Measurements from ENCODE around the gene KRT80.

Gene KRT80

DNA sequence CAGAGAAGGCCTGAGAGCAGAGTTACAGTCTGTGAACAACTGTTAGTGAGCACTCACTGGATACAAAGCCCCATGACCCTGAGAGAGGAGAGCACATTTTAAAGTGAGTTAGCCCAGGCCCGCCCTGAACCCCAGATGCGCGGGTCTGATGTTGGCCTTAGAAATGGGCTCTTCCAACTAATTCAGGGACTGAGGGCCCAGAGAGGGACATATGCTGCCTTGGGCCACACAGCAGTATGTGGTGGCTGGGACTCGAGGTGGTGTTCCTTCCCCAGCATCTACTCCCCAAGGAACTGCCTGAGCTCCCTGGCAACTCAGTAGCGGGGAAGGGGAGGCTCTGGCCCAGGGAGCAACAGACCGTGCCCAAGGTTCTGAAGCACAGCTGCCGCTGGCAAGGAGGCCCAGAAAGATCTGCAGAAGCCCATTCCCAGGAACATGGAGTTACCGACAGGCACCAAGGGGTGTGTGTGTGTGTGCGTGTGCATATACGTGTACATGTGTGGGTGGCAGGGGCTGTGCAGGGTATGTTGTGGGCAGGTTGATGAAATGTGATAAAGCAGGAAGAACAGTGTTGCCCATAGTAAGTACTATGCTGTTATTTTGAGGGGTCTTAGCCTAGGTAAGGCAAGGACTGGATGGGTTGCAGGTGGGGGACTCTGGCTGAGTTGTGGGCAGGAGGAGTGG, 40.5 kb downstream of the KRT80 start:
- no peak for DNase-seq

DNA sequence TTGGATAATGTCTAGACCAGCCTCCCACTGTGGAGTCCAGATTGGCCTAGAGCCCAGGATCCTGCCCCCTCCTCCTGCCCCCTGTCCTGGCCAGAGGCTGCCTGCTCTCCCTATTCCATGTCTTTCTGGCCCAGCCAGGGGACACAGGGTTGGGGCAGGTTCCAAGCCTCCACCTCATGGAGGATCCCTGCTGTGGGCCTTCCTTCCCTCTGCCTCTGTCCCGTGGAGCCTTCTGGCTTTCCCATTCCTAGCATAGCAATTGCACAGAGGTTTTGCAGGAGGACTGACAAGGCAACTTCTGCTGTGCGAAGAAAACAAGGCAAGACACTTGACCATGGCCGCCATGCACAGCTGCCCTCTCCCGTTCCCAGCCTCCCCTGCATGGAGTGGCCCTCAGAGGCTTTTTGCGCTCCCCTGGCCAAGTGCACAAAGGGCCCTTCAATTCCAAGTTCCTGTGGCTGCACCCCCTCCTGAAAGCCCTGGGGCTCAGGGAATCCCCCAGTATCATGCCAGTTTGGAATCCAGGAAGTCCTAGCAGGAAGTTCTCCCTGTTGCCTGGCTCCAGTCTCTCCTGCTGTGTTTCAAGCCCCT, 42.1 kb downstream of the KRT80 start:
- DNase-seq, result no peak

DNA sequence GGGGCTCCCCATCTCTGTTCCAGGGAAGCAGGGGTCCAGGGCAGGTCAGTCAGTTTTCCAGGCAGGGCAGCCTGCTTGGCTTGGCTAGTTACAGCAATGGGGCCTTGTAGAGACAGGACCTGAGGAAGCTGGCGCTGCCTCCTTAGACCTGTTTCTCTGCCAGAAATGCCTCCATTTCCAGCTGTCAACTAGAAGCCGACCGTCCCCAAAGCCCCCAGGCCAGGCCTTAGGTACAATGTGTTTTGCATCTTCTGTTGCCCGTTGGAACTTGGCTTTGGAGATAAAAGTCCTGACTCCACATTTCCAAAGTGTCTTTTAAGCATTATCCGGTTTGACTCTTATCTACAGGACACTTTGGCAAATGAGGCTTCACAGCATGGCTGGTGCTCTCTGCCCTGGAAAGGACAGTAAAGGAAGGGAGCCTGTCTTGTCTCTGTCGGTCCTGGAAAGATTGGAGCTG, 42.6 kb downstream of the KRT80 start:
- no peak for DNase-seq

DNA sequence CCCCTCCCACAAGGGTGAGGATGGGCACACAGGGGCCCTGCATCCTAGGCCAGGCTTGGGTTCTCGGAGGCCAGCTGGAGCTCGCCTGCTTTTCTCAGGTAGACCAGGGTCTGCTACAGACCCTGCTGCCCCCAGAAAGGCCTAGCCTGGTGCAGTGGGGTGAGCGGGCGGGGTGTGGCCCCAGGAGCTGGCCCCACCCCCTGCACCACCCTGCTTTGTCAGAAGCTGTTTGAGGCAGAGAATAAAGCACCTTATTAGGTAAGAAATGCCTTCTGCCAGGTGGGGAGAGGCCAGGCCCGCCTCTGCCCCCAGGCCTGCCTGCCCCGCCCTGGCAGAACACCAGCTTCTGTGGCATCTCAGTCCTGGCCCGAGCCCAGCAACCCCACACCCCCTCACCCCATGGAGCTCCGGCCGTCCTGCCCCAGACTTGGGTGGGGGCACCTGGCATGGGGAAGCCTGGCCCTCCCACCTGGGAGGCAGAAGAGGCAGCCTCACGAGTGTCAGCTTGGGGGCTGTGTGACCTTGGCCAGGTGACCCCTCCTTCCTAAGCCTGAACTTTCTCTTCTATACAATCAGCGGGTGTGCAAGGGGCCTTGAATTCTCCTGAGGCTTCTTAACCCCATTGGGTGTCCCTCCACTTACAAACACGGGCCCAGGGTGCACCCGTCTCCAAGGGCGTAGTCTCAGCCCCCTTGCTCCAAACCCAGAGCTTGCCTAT, 43.2 kb downstream of the KRT80 start:
- no peak for DNase-seq

DNA sequence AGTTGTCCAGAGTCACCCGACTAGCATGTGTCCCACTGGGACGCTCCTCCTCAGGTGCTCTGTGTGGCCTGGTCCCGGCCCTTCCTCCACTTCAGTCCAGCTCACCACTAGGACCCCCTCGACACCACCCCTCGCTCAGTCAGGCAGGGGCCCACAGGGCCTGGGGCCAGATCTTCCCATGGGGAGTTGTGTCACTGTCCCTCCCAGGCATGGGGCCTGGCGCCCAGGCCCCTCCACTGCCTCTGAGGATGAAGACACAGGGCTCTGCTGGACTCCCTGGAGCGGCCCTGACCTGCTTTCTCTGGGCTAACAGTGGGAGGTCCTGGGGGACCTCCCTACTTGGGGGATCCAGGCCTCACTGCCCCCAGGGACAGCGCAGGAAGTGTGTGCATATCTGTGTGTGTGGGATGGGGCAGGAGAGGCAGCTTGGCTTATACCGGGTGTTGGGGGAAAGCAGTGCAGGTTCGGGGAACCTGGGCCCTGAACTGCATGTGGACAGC, 43.8 kb downstream of the KRT80 start:
- DNase-seq, result no peak

DNA sequence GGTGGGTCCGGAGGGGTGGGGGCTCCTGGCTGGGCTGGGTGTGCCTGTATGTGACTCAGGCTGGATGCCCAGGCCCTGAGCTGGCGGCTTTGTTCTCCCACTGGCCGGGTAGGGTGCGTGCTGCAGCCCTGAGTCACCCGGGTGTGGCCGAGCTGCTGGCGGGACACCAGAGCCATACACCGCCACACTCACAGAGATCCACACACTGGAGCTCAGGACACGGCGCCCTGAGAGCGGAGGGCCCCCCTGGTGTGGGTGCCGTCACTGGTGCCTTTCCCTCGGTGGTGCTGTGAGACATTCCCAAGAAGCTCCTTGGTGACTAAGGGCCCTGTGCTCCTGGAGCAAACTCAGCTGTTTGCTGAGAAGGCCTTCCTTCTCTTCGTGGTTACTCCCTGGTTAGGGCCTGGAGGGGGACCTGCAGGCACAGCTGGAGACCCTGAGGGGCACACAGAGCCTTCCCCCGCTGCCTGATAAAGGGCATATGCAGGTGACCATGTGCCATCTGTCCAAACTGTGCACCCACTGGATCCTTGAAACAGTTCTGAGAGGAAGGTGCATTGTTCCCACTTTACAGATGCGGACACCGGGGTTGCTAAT, 44.3 kb downstream of the KRT80 start:
- no peak for DNase-seq

DNA sequence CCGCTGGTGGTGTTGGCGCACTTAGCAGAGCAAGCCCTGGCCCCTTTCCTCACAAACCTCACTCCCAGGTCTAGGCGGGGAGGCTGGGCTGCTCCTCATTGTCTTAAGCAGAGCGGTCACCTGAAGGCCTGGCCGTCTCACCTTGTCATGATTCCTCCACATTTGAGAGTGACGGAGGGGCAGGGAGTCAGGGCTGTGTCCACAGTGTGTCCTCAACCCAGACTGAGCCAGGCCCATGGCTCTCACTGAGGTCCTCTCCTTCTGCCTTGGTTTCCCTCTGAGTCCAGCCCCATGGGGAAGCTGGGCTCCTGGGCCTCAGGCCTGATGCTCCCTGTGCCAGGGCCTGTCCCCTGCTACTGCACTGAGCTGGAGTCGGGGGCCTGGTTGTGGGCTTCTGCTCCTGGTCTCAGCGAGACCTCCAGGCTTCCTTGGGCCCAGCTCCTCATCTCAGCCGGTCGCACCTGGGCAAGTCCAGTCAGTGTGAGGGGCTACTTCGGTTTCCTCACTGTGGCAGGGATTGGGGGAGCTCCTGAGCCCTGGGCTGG, 44.9 kb downstream of the KRT80 start:
- DNase-seq, result no peak

DNA sequence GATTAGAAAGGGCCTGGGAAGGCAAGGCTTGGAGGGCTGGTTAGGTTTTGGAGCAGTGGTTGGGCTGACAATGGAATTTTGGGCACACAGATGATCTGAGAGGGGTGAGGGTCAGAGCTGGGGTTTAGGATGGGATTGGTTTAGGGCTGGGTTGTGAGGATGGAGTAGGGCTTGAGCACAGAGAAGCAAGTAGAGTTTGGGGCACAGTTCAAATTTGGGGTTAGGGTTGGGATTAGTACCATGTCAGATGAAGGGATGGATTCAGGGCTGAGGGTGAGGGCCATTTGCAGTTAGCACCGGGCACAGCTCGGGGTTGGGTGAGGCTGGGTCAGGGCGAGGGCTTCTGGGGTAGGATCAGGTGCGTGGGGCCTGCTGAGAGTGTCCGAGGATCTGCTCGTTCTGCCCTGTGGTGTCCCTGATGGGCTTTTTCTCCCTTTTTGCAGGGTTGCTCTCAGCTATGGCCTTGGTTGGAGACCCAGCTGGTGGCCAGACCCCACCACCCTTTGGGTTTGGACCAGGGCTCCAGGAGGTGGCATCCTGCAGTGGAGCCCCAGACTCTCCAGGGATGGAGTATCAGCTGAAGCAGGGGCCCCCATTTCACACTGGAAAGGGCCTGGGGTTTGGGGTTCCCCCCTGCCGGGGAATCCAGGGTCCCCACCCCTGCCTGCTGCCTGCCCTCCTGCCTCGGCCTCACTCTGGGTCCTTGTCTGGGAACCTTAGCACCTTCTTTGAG, 45.6 kb downstream of the KRT80 start:
- DNase-seq, result no peak

DNA sequence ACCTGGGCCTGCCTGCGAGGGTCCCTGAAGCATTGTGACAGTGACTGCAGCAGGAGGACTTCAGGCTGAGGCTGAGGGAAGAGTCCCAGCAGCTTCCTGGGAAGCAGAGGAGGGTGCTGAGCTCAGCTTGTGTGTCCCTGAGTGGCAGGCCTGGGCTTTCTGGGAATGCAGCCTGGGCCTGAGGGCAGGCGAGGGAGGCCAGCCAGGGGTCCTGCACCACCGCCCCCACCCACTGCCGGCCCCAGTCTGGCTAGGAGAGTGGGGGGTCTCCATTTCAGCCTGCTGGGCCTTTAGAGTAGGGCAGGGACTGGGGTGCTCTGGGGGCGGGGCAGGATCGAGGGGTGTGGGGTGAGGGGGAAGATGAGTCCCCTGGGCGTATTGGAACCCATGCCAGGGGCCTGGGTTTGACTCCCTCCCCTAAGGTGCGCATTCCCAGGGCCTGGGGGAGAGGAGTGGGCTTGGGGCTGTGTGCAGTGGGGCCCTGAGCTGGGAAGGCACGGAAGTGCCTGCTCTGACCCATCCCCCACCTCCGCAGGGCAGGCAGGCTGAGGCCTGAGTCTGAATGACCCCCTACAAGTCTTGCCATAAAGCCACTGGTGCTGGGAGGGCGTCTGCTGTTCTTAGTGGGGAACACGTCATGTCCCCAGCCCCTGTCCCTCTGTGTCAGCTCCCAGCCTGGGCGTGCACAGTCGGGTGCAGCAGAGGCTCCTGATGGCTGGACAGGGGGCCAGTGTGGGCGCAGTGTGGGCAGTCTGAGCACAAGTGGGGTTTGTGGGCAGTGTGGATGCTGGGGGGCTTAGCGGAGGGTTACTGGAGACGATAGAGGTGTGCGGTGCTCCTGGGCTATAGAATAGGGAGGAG, 46.4 kb downstream of the KRT80 start:
- no peak for DNase-seq

DNA sequence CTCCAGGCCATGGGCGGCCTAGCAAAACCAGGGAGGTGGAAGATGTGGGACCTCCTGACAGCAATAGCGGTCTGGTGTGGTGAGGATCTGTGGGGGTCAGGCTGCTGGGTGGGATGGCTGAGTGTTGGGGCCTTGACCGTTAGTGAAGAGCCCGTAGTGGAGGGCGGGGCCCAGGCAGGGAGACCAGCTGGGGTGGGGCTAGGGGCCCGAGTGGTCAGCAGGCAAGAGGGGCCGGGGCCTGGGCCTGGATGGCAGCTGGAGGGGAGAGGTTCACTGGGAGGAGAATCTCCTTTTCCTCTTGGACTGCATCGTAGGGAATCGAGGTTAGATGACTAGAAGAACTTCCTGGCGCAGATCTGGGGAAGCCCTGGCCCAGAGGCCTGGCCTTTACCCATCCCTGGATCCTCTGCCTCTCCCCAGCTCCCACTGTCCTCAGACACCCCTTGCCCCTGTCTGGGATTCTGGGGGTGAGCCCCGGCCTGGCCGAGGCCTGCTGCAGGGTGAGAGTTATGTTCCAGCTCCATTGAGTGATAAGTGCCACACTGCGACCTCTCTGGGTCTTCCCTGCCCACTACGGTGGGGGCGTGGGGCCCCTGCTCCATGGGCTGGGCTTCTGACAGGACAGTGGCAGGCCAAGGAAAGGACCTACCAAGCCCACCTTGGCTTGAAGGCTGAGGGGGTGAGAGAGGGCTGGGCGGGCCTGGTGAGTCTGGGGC, 47.1 kb downstream of the KRT80 start:
- no peak for DNase-seq

DNA sequence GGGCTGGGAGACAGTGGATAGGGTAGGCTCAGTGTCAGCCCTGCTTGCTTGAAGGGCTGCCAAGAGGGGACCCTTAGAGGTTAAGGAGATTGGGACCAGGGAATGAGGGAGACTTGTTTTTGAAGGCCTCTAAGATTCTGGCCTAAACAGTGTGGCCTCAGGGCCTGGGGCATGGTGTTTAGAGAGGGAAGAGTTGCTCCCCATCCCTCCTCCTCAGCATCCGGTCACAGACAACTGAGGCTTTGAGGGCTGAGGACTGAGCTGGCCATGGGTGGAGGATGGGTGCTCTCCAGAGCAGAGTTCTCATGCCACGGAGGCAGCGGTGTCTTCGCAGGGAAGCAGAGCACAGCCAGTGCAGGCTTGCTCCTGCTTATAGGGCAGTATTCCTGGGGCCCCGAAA, 49.4 kb downstream of the KRT80 start:
- no peak for DNase-seq

DNA sequence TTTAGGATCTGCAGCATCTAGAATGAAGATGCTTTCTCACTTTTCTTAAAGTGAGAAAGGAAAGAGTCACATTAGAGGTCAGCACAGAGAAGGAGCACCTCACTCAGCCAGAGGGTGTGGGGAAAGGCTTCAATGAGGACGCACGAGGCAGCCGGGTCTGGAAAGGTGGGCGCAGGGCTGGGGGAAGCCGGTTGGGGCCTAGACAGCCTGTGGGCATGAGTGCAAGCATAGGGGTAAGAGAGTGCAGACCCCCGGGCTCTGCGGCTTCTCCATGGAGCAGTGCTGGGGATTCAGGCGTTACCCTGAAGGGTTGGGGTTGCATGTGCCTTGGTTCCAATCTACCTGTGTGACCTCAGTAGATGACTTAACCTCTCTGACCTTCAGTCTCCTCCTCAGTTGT, 49.9 kb downstream of the KRT80 start:
- DNase-seq, result no peak

DNA sequence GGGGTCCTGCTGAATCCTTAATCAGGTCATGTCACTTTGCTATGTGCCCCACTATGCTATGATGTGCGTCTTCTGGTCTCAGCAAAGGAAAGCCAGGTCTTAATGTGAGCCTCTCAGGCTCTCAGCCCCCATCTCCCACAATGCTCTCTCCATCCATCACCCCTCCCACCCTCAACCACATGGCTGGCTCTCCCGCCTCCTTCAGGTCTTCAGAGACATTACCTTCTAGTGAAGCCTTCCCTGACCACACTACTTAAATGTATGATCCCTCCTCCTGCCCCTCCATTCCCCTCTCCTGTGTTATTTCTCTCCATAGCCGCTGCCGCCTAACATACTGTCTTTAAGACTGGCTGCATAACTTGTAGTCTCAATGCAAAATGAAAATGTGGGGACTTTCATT, 50.5 kb downstream of the KRT80 start:
- DNase-seq, result no peak

DNA sequence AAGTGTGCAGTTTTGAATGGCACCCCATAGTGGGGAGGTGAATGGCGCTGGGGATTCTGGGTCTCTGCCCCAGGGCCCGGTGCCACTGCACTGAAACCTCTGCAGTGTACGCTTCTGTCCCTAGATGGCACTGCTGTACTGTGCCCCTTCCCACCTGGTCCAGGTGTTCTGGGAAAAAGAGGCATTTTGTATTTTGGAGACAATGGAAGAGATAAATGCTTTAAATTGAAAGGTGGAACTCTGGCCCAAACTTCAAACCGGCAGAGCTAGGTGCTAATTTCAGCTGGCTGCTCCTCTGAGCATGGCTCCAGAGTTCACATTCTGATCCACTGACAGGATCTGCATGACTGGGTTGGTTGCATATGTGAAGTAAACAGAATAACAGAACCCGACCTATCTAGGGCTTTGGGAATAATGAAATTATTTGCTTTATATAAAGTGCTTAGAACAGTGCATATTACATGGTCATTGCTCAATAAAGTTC, 52.2 kb downstream of the KRT80 start:
- DNase-seq, result peak; percentile 24 to 30

DNA sequence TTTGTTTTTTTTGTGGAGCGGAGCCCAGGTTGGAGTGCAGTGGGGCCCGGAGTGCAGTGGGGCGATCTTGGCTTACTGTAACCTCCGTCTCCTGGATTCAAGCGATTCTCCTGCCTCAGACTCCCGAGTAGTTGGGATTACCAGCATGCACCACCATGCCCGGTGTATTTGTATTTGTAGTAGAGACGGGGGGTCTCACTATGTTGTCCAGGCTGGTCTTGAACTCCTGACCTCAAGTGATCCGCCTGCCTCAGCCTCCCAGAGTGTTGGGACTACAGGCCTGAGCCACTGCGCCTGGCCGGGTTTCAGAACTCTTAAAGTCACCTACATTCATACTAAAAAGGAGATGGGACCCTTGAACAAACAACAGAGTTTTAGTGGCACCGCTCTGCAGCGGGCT, 52.7 kb downstream of the KRT80 start:
- DNase-seq, result no peak

DNA sequence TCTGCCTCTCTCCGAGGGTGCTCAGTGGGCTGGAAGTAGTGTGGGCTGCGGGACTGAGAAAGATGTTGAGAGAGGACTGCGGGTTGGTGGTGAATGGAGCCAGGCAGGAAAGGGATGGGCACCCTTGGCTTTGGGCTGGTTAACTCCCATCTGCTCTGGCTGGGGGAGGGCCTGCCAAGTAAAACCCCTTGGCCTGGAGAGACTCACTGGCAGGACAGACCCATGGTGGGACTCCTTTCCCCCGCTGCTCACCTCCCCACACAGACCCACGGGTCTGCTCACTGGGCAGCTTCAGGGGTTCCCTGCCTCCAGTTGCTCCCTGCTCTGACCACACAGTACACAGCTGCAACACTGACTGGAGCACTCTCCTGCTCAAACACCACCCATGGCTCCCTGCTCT, 54.1 kb downstream of the KRT80 start:
- no peak for DNase-seq

DNA sequence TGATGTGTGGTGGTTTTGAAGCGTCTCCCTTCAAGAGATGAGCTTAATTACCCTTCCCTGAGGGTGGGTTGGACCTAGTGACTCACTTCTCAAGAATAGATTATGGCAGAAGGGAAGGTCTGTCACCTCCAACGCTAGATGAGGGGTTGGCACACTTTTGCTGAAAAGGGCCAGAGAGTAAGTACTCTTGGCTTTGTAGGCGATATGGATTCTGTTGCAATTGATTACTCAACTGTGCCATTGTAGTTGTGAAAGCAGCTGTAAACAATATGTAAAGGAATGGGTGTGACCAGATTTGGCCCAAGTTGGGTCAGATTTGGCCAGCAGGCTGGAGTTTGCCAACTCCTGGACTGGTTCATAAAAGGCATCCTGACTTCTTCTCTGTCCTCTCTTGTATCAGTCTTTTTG, 59.1 kb downstream of the KRT80 start:
- no peak for DNase-seq

DNA sequence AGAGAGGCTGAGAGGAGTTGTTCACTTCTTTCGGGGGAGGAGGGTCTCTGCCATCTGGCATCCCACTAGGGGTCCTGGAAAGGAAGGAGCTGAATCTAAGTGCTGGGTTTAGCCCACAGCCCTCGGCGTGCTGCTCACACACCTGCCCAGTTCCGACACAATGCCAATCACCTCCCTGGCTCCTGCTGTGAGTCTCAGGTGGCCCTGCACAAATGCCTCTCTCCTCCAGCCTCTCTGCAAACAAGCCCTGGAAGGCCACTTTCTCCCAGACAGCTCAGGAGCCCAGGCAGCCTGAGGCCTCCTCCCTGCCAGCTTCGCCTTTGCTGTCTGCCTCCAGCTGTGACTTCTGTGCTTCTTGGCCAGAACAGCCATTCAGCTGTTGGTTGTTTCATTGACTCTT, 61.1 kb downstream of the KRT80 start:
- DNase-seq, result no peak

DNA sequence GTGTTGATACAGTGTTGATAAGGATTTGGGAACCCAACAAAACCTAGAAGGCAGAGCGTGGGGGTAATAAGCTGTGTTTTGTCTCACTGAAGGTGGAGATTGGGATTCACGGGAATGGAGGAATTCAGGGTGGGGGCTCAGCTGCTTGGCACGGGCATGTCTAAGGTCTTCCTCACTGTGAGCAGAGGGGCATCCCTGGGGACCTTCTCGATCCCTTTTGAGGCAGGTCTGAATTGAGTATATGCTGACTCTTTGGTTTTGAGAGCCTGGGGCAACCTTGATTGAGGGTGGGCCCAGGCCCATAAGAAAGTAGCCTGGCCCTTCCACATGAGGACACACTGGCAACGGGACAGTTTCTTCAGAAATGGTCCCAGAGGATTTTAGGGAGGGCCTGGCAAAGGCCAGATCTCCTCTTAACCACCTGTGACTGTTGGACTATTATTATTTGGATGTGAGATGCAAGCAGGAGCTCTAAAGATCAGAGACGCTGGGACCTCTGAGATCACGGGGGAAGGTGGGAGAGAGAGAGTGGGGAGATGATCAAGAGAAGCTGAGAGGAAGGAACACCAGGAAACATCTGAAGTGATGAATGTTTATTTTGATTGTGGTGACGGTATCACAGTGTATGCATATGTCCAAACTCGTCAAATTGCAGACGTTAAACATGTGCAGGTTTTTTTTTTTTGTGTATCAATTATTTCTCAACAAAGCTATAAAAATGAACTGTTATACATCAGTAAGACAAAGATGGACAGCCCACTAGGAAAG, 63.9 kb downstream of the KRT80 start:
- no peak for DNase-seq
